Activated CD8-positive, alpha-beta memory T cell treated with anti-CD3 and anti-CD28 coated beads, Interleukin-2, amount 10 ng/mL, durations not matched to agents 7 days and 5 days (primary cell): ENCODE data around the gene MS4A5. TPM values are rescaled to one million over a fixed set of nuclear protein-coding genes. Genes with fewer than 3 reads are reported as not detected.

Source experiments
- total RNA-seq, 2 experiments: library from RNA; stranded (reverse); gene quantifications; one replicate each; pipeline ENCODE4 v1.2.3, GENCODE V29; 2021

MS4A5 gene
- total RNA-seq, 2 experiments from 2014 or later = not detected

Other genes with a start within 250 kb of the MS4A5 start
- not detected for gene MS4A6A, start 246.5 kb upstream of the MS4A5 start, total RNA-seq
- gene MS4A4E, start 186.4 kb upstream of the MS4A5 start, total RNA-seq = not detected
- gene MS4A4A, start 148.9 kb upstream of the MS4A5 start, total RNA-seq = not detected
- gene MS4A6E, start 102.3 kb upstream of the MS4A5 start, total RNA-seq = not detected
- not detected for gene MS4A7, start 51.0 kb upstream of the MS4A5 start, total RNA-seq
- not detected for gene MS4A14, start 33.1 kb upstream of the MS4A5 start, total RNA-seq
- gene MS4A1, start 26.3 kb downstream of the MS4A5 start, total RNA-seq = not detected
- gene MS4A12, start 63.2 kb downstream of the MS4A5 start, total RNA-seq = not detected
- gene MS4A13, start 85.8 kb downstream of the MS4A5 start, total RNA-seq = not detected